OCI-M2 (cell line): ENCODE data around the gene CDYL2.

Source experiments
- DNase-seq: peaks from one replicate; lab custom pipeline; 2025; ENCODE audit not compliant: unreplicated experiment; lab: John Stamatoyannopoulos, UW

CDYL2 gene

GRCh38 chr16:80711406-80711805 lies 93.0 kb downstream of the CDYL2 start:
- no peak for DNase-seq

- no peak for DNase-seq
Measured at GRCh38 chr16:80710918-80711317, 93.5 kb downstream of the CDYL2 start.

GRCh38 chr16:80708823-80709222 lies 95.6 kb downstream of the CDYL2 start:
- DNase-seq: no peak

- no peak for DNase-seq
Measured at GRCh38 chr16:80707686-80708085, 96.7 kb downstream of the CDYL2 start.

GRCh38 chr16:80705596-80705995 lies 98.8 kb downstream of the CDYL2 start:
- no peak for DNase-seq

- no peak for DNase-seq
Measured at GRCh38 chr16:80704751-80705505, 99.5 kb downstream of the CDYL2 start.

- DNase-seq: no peak
Measured at GRCh38 chr16:80703131-80704071, 101.0 kb downstream of the CDYL2 start.

- no peak for DNase-seq
Measured at GRCh38 chr16:80702696-80703095, 101.7 kb downstream of the CDYL2 start.

GRCh38 chr16:80700558-80700957 lies 103.8 kb downstream of the CDYL2 start:
- no peak for DNase-seq

- DNase-seq: no peak
Measured at GRCh38 chr16:80695020-80695419, 109.4 kb downstream of the CDYL2 start.

- DNase-seq: no peak
Measured at GRCh38 chr16:80693553-80693952, 110.8 kb downstream of the CDYL2 start.

- DNase-seq: no peak
Measured at GRCh38 chr16:80692270-80692669, 112.1 kb downstream of the CDYL2 start.

- no peak for DNase-seq
Measured at GRCh38 chr16:80691111-80691741, 113.2 kb downstream of the CDYL2 start.

GRCh38 chr16:80689487-80689886 lies 114.9 kb downstream of the CDYL2 start:
- DNase-seq: no peak

GRCh38 chr16:80687606-80688005 lies 116.8 kb downstream of the CDYL2 start:
- DNase-seq: no peak

- no peak for DNase-seq
Measured at GRCh38 chr16:80684906-80685305, 119.5 kb downstream of the CDYL2 start.

- no peak for DNase-seq
Measured at GRCh38 chr16:80684136-80684765, 120.1 kb downstream of the CDYL2 start.

- no peak for DNase-seq
Measured at GRCh38 chr16:80683646-80684045, 120.8 kb downstream of the CDYL2 start.

GRCh38 chr16:80682421-80683070 lies 121.9 kb downstream of the CDYL2 start:
- DNase-seq: no peak

GRCh38 chr16:80681436-80681835 lies 123.0 kb downstream of the CDYL2 start:
- DNase-seq: no peak

- no peak for DNase-seq
Measured at GRCh38 chr16:80680839-80681238, 123.6 kb downstream of the CDYL2 start.
